GM19193 (cell line): Measurements from ENCODE around the gene PTCH1.

Experiments
- POLR2A ChIP-seq: IDR thresholded peaks from 4 replicates; pipeline ENCODE4 v1.6.1; 2011; ENCODE audit not compliant: insufficient read depth, insufficient read length; ENCODE audit errors: extremely low read depth

Gene PTCH1

DNA sequence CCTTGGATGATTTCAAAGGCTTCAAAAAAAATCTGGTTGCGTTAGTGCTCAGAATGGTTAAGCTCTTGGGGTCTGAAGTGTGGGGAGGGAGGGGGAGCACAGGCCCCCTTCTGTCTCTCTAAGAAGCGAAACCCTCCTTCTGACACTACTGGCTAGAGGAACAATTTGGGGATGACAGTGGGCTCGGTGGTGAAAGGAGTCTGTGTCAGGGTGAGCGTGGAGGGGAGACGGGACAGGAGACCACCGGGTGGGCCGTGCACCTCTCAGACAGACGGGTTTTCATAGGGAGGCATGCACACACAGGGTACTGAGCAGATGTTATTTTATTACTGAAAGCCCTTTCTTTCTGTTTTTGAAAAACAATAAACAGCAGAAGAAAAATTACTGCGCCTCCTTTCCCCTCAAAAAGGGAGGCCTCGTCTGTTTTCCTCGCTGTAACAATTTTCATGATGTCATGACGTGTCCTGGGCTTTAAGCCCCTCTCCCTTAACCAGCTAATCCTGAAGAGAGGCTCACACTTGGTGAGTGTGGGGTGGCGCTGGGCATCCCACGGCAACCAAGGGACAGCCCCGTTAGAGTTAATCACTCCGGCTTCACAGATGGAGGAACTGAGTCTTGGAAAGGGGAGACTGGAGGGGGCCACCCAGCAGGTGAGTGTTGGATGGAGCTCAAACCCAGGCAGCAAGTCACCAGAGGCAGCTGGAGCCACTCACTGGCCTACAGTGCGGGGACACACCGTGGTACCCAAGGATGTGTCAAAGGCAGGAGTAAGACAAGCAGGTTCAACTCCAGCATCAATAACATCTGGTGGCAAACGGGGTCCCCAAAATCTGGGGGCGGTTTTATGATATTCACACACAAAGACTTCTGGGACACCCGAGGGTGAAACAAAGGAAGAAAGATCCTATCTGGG, 53.4 kb downstream of the PTCH1 start:
- TF ChIP-seq POLR2A: peak; percentile 0

DNA sequence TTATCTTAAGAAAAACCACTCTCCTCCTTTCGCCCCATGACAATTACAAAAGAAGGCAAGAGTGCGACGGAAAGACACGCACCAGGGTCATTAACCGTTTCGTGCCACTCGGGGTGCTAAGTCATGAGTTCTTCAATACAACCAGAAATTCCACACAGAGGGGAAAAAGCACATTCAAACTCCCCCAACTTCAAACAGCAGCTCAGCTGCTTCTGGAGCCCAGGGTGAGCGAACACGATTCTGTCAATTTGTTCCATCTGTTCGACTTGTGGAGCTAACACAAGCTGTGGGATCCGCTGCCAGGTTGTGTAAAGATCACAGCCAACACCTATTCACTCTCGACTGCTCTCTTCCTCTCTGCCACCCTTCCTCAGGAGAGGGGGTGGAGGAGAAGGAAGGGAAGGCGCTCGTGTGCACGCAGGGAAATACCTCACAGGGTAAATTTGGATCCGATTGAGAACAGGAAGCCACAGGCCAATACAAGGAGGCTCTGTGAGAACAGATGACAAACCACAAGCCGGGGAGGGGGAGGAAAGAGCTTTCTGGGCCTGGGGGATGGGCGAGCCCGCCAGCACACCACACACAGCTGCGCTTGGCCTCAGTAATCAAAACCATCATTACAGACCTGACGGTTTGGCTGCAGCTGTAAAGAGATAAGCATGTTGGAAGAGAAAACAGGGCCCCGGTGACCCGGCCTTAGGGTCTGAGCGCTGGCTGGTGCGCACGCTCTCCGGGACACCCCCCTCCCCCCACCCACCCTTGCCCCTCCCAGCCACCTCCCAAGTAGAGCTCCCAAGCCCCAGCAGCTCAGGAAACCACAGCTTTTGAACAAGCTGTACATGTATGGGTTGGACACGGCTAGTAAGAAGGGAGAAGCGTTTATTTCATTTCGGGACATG, 54.3 kb downstream of the PTCH1 start:
- peak; percentile 59 for TF ChIP-seq POLR2A

DNA sequence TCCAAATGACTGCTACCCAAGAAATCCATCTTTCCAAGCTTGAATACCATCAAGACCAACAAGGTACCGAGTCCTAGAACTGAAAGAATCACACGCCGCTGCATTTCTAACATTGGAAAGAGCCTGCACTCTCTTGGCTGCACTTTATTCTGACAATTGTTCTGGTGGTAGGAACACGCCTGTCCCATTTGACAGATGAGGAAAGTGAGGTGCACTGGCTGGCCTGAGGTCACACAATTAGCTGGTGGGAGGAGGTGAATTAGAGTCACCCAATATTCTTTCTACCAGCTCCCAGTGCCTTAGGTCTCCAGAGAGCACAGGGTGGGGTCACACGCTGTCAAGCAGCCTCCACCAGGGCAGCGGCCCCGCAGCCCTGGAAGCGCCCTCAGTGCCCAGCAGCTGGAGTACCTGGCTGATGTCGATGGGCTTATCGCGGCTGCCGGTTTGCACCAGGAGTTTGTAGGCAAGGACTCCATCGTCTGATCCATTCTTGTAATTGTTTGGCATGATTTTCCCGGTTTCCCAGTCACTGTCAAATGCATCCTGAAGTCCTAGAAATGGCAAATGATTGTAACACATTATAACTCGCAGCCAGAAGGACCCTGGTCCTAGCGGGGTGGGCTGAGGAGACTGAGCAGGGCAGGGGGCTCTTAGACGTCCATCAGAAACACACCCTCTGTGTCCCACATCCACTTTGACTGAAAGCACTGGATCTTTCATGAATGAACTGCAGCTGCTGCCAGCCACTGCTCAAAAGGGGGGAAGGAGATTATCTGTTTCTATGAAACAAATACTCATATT, 55.1 kb downstream of the PTCH1 start:
- TF ChIP-seq POLR2A: no peak

DNA sequence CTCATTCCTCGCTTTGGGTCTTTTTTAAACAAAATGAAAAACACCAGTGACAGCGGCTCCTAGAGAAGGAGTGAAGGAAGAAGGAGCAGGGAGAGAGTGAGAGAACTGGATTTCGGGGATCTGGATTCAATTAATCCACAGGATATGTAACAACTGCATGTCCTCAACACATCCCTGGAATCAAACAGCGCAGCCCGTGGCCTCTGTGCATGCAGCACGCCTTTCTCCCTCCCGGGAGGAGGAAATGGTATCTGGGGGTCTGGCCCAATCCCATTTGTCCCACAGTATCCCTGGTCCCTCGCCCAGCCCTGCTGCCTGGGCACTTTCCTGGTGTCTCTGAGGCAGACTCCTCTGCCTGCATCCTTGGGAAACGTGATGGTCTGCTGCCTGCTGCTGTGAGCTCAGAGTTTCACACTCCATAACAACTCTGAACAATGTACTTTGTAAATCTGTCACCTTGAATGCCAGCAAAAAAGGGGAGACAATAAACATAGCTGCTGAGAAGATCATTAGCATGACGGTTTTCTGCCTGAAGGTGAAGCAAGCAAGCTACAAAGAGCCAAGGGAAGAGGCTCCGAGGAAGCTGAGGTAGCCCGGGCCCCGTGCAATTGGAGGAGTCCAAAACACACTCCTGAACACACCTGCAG, 56.1 kb downstream of the PTCH1 start:
- TF ChIP-seq POLR2A: no peak

DNA sequence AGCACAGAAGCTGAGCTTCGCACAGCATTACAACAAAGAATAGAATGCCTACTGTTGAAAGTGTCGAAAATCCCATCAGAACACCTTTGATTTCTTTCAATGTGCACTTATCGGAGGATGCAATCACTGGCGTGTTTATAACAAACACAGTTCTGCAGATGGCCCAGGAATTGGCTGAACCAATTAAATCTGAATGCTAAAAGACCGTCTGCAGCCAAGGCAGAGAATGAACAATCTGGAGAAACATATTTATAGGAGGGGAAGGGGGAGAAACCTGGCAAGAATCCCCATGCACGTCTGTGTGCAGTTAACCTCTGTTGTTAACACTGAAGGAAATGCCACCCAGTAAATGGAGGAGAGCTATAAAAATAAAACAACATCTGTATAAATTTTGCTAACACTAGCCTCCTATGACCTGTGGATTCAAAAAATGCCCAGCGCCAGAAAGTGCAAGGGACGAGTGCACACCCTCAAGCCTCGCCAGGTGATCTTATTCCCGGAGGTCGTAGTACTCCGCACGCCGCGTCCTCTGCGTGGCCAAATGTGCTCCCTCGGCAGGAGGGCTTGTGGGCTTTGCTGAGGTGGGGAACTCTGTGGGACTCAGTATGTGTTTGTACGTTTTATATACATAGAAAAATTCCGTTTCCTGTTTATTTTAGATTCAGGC, 56.8 kb downstream of the PTCH1 start:
- no peak for TF ChIP-seq POLR2A

DNA sequence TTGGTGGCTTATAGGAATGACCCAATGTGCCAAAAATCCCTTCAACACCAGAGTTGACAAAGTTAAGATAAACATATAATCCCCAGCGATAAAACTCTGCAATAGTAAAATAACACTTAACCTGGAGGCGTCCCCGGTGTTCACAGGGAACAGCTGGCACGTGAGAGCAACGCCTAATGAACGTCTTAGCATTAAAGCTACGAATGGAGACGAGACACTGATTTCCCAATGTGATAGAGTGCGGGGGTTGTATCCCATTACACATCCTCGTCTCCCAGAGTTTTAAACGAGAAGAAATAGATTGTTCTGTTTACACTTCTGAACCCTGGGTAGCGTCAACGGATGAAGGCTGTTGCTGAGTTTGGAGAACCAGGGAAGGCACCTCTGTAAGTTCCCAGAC, 57.6 kb downstream of the PTCH1 start:
- TF ChIP-seq POLR2A: no peak

DNA sequence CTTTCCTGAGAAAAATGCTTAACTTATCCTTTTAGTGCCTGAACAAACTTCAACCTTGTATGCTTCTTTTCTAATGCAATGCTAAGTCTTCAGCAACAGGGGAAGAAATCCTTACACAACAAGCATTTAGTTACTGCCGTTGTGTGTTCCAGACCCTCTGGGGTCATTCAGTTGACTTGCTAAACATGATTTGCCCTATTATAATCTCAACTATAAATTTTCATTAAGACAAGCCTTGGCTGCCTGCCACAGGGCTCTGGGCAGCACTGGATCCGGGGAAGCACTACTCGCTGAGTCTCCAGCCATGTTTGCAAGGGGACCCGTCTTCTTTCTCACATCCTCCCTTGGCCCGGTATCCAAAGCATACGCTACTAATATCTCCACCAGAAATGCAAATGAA, 58.1 kb downstream of the PTCH1 start:
- TF ChIP-seq POLR2A: no peak

DNA sequence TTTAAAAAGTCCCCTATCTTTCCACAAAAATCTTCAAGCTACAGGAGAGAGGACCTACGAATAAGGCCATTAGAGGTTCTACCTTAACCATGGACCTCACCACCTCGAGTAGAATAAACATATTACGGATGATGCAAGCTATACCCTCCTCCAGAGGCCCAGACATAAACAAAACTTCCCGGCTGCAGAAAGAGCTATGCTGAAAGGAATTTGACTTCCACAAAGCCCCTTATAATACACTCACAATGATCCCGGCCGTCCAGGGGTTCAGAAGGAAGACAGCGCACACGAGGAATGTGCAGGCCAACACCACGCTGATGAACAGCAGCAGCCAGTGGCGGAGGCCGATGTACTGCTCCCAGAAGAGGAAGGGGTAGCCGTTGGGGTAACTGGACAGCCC, 59.0 kb downstream of the PTCH1 start:
- no peak for TF ChIP-seq POLR2A

DNA sequence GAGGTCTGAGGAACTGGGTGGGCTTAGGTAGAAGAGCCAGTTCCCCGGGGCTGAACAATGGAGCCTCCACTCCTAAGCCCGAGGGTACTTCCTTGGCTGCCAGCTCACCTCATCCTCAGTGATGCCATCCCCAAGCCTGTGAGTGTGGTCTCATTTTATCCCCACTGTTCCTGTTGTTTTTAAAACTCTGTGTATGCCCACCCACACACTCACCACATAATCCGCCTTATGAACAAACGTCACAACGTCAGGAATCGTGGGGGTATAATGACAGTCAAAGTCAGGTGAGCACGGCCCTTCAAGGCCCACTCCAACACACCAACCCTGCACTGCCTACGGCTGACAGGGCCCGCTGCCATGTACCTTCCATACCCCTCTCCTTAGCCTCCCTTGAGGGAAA, 61.1 kb downstream of the PTCH1 start:
- no peak for TF ChIP-seq POLR2A

DNA sequence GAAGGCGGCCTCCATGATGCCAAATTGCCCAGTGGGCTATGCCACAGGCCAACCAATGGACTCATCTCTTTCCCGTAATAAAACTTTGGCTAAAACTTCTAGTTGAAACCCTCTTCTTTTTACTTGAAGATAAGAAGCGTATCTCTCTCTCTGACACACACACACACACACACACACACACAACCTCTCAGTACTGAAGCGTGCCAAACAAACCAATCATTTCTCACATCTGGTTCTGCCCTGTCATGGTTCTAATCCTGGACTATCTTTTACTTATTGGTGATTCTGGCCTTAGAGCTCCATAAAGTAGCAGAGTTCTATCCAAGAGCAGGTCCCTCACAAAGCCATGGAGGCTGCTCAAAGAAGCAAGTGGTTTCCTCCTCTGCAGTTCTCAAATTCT, 64.6 kb downstream of the PTCH1 start:
- no peak for TF ChIP-seq POLR2A

DNA sequence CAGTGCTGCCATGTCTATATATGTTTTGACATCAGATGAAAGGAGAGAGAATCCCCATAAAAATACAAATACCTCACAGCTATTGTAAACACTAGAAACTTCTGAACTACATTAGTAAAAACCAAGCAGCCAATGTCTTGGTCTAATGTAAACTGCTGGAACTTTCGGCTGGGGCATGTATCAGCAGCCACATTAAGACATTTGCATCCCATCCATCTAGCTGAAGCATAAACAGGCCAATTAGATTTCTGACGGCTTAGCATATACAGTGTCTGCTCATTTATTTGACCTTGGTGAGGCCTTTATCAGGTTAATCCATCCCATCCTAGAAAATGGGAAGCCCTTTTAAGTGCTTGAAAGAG, 65.7 kb downstream of the PTCH1 start:
- no peak for TF ChIP-seq POLR2A

DNA sequence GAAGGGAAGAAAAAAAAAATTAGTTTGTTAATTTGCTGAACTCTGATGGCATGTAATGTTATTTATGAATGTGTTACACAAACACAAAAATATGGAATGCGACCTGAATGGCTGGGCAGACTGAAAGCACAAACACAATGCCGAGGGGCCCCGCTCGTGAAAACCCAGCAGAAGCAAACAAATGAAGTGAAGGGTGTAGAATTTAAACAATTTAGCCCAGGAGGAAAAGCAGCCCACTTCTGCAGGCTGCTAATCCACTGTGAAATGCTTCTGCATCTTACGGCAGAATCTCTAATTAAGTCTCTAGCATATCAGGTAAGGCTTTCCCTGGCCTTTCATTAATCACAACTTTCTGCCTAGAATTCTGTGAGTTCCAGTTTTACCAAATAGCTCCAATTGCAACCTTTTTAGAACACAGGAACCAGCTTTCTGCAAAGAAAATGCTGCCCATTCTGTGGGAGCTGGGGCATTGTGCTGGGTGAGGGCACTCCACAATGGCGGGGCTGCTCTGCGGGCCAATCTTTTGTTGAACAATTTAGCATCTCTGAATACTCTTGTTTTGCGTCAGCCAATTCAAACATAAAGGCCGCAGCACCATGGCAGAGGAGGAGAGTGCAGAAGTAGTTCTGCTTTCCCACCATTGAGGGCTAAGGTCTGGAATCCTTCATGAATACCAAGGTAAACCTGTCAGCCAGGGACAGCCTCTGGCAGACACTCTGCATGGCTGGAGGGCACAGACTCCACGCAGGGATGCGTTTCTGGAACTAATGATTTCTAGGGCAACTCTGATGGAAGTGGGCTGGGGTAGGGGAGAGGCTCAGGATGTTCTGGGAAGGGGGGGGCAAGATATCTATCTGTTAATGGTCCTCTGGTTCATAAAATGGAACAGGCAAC, 66.4 kb downstream of the PTCH1 start:
- TF ChIP-seq POLR2A: no peak

DNA sequence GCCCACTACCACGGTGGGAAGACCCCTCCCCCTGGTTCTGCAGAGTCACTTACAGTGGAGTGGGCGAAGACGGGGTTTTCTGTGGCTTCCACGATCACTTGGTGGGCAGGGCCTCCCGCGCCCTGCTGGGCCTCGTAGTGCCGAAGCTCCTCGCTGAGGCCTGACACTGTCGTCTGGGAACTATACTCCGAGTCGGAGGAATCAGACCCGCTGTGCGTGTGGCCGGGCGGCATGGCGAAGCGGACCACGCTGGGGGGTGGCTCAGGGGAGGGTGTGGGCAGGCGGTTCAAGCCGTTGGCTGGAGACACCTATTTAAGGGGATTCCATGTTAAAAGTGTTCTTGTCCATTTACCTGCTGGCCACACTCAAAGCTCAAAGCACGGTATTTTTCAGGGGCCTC, 67.8 kb downstream of the PTCH1 start:
- no peak for TF ChIP-seq POLR2A
